HG02623 (cell line): Measurements from ENCODE around the gene POLA1.

Experiments
- ATAC-seq: cut with Tn5 transposase; IDR thresholded peaks from one replicate; pipeline ENCODE4 v1.9.1; 2021; ENCODE audit warnings: moderate library complexity; ENCODE audit not compliant: unreplicated experiment

POLA1 gene

DNA sequence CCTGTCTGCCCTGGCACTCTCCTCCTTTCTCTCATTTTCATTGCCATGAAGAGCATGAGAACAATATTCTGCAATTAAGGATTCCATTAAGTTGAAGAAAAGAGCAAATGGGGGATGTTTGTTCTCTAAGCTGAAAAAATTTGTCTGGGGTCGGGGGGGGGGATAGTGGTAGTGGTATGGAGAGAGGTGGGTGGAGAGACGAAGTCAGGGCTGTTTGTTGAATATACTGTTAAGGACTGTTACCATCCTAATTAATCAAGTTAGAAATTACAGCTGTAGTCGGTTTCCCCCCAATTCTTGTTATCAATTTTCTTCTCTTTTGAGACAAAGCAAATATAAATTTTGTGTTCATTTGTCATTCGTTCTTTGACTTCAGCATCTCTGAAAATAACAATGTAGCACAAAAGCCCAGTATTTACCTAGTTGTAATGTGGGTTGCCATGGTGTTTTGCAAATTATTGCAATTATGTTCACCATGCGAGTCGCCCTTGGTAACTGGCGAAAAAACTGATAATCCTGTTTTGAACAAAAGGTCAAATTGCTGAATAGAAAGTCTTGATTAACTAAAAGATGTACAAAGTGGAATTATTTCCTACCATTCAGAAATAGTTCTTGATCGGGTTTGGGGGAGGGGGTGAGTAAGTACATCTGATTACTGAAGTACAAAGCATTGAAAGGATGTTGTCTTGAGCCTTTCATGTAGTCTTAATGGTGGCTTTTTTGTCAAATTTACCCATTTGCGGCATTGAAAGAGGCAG is 183.0 kb downstream of the POLA1 start:
- no peak for ATAC-seq

DNA sequence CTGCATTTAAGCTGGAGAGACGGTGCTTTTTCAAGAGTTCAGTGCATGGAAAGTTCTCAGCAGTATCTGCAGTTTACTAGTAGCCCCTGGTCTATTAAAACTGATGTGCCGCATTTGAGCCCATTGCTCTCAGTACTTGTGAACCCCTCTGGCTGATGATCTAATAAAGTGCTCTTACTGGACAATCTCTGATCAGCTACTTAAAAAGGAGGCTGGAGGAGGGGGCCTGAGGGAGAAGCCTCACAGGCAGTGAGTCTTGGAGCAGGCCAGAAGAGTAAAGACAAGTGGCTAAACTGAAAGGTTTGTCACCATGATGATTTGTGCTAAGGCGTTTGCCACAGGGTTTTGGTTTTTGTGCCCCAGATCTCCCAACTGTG is 183.6 kb downstream of the POLA1 start:
- ATAC-seq, result no peak

DNA sequence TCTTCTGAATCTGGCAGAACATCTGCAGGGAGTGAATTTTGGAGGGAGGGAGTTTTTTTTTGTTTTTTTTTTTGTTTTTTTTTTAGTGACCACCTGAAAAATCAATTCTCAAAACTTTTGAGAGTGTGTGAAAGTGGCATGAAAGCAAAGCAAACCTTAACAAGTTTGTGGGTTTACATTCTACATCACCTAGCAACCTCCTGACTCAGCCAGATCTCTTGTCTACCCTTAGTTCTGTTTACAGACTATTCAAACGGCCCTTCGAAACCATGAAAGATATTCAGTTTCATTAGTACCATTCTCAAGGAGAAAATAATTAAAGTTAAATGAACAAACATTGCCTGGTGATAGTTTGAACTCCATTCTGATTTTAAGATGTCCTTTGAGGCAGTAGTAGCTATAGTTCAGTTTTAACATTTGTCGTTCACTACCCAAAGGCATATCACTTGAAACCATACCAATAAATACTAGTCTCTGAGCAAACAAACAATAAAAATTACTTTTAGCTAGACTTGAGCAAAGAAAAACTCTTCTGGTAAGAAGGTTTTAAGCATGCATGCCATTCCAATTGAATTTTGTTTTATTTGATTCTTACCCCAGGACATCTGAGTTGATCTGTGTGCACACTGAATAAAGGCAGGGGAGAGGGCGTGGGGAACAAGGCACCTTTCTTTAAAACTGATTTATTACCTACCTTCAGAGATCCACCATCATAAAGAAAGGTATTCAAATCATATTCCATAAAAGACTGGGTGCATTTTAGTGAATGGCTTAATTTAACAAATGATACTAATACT is 184.3 kb downstream of the POLA1 start:
- no peak for ATAC-seq

DNA sequence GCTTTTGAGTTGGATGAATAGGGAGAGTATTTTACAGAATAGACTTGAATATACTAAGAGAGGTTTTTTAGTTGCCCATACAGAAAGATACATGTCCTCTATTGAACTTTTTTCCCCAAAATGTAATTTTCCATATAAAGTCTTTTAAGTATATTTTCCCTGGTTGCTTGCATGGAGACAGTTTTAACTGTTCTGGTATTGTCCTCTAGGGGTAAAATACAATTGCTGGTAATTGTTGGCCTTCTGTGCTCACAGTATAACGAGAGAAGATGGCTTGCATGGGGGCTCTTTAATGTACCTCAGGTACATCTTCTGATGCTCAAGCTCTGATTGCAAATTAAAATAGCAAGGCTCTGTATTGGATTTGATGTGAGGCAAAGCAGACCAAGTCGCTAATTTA is 186.0 kb downstream of the POLA1 start:
- ATAC-seq, result no peak

DNA sequence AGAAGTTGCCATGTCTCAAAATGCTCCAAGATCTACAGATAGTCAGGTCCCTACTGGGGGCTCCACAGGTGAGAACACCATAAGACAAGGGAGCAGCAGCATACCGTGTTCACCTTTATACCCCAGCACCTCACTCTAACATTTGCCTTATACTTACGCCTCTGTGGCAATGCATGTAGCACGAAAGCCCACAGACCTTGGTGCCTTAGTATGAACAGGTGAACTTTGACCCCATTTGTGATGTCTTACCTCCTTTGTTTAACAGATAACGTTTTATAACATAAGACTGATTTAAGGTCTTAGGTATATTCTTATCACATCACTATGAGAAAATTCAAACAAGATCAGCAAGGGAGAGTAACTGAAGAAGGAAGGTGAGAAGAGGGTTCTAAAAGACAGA is 193.2 kb downstream of the POLA1 start:
- ATAC-seq, result no peak

DNA sequence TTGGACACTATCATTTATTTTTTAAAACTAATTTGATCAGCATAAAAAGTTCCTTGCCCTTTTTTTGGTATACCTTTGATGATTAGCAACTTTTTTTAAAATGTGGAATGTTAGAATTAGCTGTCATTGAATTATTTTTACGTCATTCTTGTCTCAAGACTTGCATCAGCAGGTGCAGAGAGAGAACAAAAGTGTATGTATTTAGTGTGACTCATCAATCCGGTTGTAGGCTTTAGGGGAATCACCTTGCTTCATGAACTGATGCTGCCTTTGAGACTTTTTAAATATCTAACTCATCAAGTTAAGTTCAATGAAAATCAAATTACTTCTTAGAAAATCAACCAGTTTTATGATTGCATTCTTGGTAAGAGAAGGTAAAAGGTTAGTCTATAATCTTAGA is 197.0 kb downstream of the POLA1 start:
- no peak for ATAC-seq

DNA sequence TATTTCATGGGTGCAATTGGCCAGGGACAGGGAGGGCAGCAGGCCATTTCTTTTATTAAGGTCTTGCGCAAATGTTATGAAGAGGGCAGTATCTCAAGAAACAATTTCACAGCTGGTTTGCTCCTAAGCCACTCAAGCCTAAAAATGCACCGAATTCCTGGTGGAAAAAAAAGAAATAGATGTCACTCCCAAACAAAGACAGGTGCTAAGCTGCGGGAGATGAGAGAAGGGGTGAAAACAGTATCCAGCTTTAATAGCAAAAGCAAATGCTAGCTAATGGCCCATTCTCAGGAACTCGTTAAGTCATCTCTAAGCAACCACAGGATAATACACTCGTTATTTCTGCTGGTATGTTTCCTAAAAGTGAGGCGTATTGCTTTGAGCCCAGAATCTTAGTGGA is 205.7 kb downstream of the POLA1 start:
- no peak for ATAC-seq

DNA sequence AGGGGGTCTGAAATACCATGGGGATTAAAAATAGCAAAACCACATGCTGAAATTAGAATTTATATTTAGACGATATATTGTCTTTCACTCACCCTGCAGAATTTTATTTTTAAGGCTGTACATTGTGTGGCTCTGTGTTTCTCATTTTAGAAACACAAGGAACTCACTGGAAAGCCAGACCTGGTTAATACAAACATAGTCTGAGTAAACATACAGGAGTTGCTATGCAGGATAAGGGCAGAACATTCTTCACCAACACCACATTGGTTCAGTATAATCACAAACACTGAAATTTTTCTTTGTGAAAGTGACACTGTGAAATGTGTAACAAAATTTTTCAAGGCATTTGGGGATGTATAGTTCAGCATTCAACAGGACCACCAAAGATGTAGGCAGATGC is 206.5 kb downstream of the POLA1 start:
- ATAC-seq, result no peak

DNA sequence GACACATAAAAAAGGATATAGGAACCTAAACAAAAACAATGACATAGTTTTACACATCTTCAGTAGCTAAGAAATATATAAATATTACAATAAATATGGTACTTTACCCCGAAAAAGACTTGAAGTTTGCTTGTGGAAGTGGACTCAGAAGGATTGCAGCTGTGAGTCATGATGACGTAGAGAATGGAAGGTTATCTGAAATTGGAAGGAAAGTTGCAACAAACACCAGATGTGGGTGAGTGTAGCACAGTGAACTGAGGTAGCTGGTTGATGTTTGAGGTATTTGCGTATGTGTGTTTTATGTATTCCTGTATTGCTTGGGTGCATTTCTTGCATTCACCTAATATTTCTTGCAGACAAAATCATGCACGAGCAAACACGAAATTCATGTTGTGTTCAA is 209.1 kb downstream of the POLA1 start:
- no peak for ATAC-seq

DNA sequence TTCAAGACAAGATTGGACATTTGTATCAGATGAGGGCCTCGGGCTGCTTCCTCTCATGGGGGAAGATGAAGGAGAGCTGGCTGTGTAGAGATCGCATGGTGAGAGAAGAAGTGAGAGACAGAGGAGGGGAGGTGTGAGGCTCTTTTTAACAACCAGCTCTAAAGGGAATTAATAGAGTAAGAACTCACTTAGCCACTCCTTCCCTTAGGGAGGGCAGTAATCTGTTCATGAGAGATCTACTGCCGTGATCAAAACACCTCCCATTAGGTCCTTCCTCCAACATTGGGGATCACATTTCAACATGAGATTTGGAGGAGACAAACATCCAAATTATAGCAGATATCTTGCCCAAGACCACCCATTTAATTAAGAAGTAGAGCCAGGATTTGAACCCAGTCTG is 225.0 kb downstream of the POLA1 start:
- ATAC-seq, result no peak

DNA sequence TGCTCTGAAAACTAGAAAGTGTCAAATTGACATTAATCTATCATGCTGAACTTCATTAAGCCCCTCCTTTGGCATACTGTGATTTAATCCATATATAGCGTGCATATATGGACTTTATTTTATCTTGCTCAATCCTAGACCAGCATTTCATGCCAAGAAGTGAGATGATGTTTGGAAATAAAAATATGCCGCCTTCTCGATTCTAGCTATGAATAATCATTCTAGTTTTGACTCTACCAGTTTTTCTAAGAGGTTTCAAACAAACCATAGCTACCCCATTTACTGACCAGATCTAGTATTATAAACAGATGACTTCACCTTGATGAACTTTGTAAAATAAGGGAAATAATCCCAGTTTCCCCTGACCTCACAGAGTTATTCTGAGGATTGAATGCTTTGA is 227.1 kb downstream of the POLA1 start:
- no peak for ATAC-seq

DNA sequence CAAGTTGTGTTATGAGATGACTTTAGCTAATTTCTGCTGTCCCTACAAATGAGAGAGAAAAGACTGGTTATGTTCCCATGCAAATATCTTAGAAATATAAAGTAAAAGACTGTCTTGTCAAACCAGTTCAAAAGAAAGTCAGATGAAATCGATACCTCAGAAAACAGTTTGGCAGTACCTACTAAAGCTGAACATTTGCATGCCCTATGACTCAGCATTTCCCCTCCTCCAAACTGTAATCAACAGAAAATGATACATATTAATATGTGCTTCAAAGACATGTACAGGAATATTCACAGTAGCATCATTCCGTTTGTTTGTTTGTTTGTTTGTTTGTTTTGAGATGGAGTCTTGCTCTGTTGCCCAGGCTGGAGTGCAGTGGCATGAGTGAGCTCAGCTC is 231.7 kb downstream of the POLA1 start:
- no peak for ATAC-seq

DNA sequence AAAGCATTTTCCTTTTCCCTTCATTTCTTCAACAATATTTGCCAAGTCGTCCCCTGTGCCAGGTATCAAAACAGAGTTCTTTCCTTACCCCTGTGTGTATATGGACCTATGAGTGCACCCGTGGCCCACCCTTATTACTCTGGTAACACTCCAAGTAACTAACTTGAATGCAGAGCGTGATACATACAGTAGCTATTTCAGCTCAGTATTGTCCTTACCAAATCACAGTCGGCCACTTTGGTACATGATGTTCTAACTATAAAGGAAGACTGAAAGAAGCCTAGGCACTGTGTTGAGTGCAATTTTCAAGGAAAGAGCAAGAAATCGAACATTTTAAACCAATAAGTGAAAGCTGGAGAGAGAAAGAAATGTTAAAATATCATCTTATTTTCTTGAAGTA is 233.7 kb downstream of the POLA1 start:
- no peak for ATAC-seq

DNA sequence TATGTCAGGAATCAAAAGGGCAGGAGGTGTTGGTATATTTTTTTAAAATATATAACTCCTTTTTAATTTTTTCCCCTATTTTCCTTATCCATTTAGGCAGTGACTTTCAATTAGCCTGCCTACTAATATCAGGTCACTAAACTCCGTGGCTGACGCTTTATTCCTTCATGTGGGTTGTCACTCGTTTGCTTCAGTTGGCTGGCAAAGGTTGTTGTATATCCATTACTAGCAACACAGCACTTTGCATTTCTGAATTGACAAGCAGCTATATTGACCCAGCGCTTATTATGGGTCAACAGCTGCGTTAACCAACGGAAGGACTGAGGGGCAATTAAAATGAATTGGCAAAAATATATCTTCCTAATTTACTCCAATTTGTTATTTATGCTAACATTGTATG is 234.4 kb downstream of the POLA1 start:
- ATAC-seq, result no peak

DNA sequence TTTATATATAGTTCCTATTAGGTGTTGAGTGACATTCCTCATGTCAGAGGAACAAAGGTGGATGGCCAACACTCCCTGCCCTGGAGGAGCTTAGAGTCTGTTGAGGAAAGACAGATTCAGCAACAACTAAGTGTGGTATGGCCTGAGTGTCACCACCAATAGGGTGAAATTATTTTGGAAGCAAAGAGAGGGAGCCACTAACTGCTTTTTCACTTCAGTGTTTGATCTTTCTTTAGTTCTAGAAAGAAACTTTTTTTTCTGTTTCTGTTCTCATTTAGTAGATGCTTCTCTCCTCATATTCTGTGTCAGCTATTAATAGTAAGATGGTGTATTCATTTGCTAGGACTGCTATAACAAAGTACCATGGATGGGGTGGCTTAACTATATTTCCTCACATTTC is 240.6 kb downstream of the POLA1 start:
- ATAC-seq, result no peak

DNA sequence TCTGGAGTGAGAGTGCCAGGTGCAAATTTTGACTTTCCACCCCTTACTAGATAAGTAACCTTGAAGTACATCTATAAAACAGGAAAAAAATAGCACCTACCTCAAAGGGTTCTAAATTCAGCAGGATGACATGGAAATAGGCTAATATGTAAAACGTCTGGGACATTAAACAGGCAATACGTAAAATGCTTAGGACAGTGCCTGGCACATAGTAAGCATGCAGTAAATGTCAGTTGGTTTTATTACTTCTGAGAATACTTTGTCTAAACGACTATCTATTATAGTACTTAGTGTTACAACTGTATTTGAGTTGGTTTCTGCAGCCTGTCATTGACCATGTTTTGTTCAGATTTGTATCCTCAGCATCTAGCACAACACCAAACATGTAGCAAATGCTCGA is 251.3 kb downstream of the POLA1 start:
- ATAC-seq, result no peak

DNA sequence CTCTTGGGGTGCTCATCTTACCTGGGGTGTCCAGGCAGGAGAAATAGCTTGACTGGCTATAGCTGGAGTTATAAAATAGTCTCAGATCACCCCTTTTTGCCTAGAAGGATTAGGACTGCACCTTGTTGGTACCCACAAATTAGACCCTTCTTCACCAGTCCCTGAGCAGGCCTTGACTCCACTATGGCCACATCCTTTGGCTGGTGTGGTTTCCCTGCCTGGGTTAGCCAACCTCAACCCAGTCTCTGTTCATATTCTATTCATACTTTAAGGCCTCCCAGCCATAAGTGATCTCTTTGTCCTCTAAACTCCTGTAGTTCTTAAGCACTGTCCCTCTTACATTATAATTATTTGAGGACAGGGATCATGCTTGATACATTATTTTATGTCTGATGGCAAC is 252.7 kb downstream of the POLA1 start:
- ATAC-seq, result no peak

DNA sequence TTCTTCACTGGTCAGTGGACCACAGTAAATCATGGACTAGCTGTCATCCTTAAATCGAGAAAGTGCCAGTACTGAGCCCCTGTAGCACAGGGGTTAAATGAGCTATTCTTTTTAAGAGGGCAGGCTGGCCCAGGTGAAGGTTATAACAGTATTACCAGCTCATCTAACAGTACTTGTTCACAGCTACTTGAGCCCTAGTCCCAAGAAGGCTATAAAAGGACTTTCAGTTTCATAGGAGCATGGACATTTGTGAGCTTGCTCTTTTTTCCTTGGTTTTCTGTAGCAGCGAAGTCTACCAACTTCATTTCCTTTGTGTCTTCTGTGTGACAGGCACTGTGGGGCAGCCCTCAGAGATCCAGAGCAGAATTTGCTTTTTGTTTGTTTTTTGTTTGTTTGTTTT is 261.0 kb downstream of the POLA1 start:
- ATAC-seq, result no peak

DNA sequence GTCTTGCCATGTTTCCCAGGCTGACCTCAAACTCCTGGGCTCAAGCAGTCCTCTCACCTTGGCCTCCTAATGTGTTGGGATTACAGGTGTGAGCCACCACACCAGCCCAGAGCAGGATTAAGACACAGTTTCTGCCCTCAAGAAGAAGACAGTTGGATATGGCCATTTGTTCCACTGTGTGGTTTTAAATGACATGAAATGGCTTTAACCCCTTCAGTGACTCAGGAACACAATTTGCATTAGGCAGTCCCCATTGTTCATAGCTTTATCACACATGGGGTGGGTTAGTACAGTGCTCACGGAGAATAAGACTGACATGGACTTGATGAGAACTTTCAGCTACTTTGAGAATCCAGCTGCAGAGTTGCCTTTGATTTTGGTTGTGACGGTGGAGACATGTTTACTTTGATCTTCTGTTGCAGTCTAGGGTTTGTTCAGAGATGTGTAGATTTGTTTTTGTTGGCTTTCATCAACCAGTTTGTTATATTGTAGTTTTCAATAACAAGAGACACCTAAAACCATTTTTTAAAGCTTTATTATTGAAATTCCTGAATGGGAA is 261.7 kb downstream of the POLA1 start:
- no peak for ATAC-seq

DNA sequence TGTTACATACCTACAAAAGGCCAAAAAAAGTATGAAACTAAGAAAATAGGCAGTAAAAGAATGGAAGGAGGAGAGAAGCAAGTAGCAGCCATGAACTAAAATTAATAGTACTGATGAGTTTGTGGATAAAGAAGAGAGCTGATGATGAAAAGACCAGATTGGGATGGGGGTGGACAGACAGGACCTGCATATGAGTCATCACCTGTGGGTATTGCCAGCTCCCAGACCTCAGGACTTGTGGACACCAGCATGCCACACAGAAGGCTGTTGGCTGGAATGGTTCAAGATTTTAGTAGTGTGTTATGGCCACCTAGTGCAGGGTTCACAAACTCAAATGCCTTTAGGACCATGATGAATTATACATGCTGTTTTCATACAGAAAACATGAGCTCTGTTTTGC is 263.1 kb downstream of the POLA1 start:
- ATAC-seq, result no peak

DNA sequence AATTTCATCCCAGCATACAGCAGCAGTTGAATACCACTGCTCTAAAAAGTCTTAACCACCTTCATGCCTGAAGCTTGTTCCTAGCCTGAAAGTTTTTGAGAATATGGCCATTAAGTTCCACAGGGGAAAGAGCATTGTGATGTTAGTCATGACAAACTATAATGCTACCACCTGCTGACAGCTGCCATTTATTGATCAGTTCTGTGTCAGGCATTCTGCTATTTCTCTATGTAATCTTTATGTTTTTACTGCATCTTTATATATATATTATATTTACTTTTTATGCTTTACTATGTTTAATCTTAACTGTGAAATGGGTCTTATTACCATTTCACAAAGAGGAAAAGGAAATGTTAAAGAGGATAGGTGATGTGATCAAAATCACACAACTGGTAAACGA is 268.1 kb downstream of the POLA1 start:
- ATAC-seq, result no peak

DNA sequence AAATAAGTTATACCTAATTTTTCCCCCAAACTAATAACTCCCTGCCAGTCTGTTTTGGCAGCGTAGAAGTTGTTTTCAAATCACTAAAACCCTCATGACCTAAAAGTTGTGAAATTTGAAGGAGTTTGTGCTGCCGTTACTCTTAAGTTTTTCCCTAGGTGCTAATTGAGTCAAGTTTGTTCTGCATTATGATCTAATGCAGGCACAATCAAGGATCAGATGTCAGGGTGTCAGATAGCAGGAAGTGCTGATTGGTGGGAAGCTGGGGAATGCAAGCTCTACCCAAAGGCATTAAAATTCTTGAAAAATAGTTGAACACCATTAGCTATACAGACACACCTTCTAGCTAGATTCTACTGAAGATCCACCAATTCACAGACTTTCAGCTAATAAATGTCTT is 270.1 kb downstream of the POLA1 start:
- ATAC-seq, result no peak
